IMR-90 (cell line): Measurements from ENCODE around the gene INAFM1. TPM values are rescaled to one million over a fixed set of nuclear protein-coding genes. Genes with fewer than 3 reads are reported as not detected.

Experiments
- ATAC-seq: fragments of 200-7000 bp; cut with Tn5 transposase; 2 replicates; pipeline ENCODE4 v1.9.1; 2020; ENCODE audit warnings: low read depth, mild to moderate bottlenecking, moderate library complexity
- BruUV-seq: library from RNA; stranded (reverse); fragments of 400-500 nt; replicated peaks from 2 replicates; lab custom pipeline; 2021; lab: Mats Ljungman, UMichigan
- CTCF ChIA-PET: fragments of 300-600 bp; formaldehyde crosslinking; extraction: SDS; loops from one replicate; lab custom pipeline; 2021; ENCODE audit warnings: antibody characterized with exemption; lab: Yijun Ruan, JAX
- POLR2A ChIA-PET: fragments of 300-600 bp; sonication (Branson Sonifier 250); formaldehyde crosslinking; loops from one replicate; lab custom pipeline; 2022; ENCODE audit warnings: antibody characterized with exemption; ENCODE audit not compliant: unreplicated experiment; lab: Charles Lee
- DNase-seq: peaks from one replicate; pipeline ENCODE4 v3.0.0; 2013
- H2AFZ ChIP-seq: replicated peaks from 2 replicates; pipeline ENCODE3; 2013; ENCODE audit warnings: low read length, mild to moderate bottlenecking; ENCODE audit not compliant: poor library complexity
- H2AK5ac ChIP-seq: 2 replicates; pipeline ENCODE4 v1.6.1; 2013; ENCODE audit warnings: low read depth, low read length, inconsistent platforms
- H2AK9ac ChIP-seq: replicated peaks from 2 replicates; pipeline ENCODE3; 2013; ENCODE audit warnings: mild to moderate bottlenecking, low read depth, low read length, moderate library complexity; ENCODE audit not compliant: poor library complexity
- H2BK120ac ChIP-seq: 2 replicates; pipeline ENCODE4 v1.6.1; 2013; ENCODE audit warnings: low read depth, low read length, inconsistent platforms
- H2BK15ac ChIP-seq: 3 replicates; pipeline ENCODE4 v1.6.1; 2013; ENCODE audit warnings: low read depth, low read length, inconsistent platforms
- H2BK20ac ChIP-seq: 2 replicates; pipeline ENCODE4 v1.6.1; 2013; ENCODE audit warnings: low read depth, mild to moderate bottlenecking, inconsistent platforms, low read length, moderate library complexity
- H2BK5ac ChIP-seq: 2 replicates; pipeline ENCODE4 v1.6.1; 2013; ENCODE audit warnings: mild to moderate bottlenecking, low read depth, low read length, inconsistent platforms; ENCODE audit not compliant: poor library complexity, severe bottlenecking
- H3K14ac ChIP-seq: replicated peaks from 2 replicates; pipeline ENCODE4 v1.6.1; 2013; ENCODE audit warnings: low read depth, low read length, inconsistent platforms
- H3K18ac ChIP-seq: 2 replicates; pipeline ENCODE4 v1.6.1; 2013; ENCODE audit warnings: low read depth, low read length, control low read depth
- H3K23ac ChIP-seq: 2 replicates; pipeline ENCODE4 v1.6.1; 2013; ENCODE audit warnings: low read depth, low read length, inconsistent platforms
- H3K27ac ChIP-seq: 2 replicates; pipeline ENCODE4 v1.5.1; 2013; ENCODE audit warnings: mild to moderate bottlenecking, control low read depth, low read length; ENCODE audit not compliant: insufficient read depth
- H3K27me3 ChIP-seq: 2 replicates; pipeline ENCODE4 v1.6.1; 2013; ENCODE audit warnings: low read length; ENCODE audit not compliant: control insufficient read depth, insufficient read depth
- H3K36me3 ChIP-seq: 2 replicates; pipeline ENCODE4 v1.6.1; 2013; ENCODE audit warnings: low read length, mixed read lengths; ENCODE audit not compliant: control insufficient read depth, insufficient read depth
- H3K4ac ChIP-seq: 2 replicates; pipeline ENCODE4 v1.6.1; 2013; ENCODE audit warnings: low read depth, low read length, inconsistent platforms
- H3K4me1 ChIP-seq: 2 replicates; pipeline ENCODE4 v1.6.1; 2013; ENCODE audit warnings: low read length, mixed read lengths; ENCODE audit not compliant: control insufficient read depth, insufficient read depth
- H3K4me2 ChIP-seq: 2 replicates; pipeline ENCODE4 v1.6.1; 2013; ENCODE audit warnings: low read depth, mild to moderate bottlenecking, control low read depth, low read length, moderate library complexity
- H3K4me3 ChIP-seq: 2 replicates; pipeline ENCODE4 v1.5.1; 2013; ENCODE audit warnings: low read depth, mild to moderate bottlenecking, control low read depth, low read length, moderate library complexity; ENCODE audit not compliant: insufficient read depth
- H3K56ac ChIP-seq: 2 replicates; pipeline ENCODE4 v1.6.1; 2013; ENCODE audit warnings: low read length, inconsistent platforms; ENCODE audit not compliant: insufficient read depth; ENCODE audit errors: extremely low read depth
- H3K79me1 ChIP-seq, 2 experiments: 2 replicates each; pipeline ENCODE4 v1.6.1; 2013; ENCODE audit warnings: low read length in 2 of 2, inconsistent platforms in 1 of 2, low read depth in 1 of 2
- H3K9ac ChIP-seq: 2 replicates; pipeline ENCODE4 v1.6.1; 2013; ENCODE audit warnings: low read depth, low read length, control low read depth
- H3K9me1 ChIP-seq: 2 replicates; pipeline ENCODE4 v1.6.1; 2013; ENCODE audit warnings: low read length, inconsistent platforms; ENCODE audit not compliant: insufficient read depth
- H3K9me3 ChIP-seq: 2 replicates; pipeline ENCODE4 v1.6.1; 2013; ENCODE audit warnings: low read length; ENCODE audit not compliant: control insufficient read depth, insufficient read depth
- H4K20me1 ChIP-seq: 2 replicates; pipeline ENCODE4 v1.6.1; 2013; ENCODE audit warnings: low read length, inconsistent platforms; ENCODE audit not compliant: insufficient read depth
- H4K5ac ChIP-seq: 2 replicates; pipeline ENCODE4 v1.6.1; 2013; ENCODE audit warnings: mild to moderate bottlenecking, low read depth, low read length, control low read depth
- H4K8ac ChIP-seq, 2 experiments: 2 replicates each; pipeline ENCODE4 v1.6.1; 2013; ENCODE audit warnings: low read depth in 2 of 2, low read length in 2 of 2, control low read depth in 1 of 2, inconsistent platforms in 1 of 2
- H4K91ac ChIP-seq: 2 replicates; pipeline ENCODE4 v1.6.1; 2013; ENCODE audit warnings: low read depth, low read length, inconsistent platforms; ENCODE audit not compliant: insufficient read depth
- CEBPB ChIP-seq: IDR thresholded peaks from 2 replicates; pipeline ENCODE4 v1.6.1; 2012; ENCODE audit warnings: low read depth, low read length, improper control_type of control experiment
- CHD1 ChIP-seq: IDR thresholded peaks from 2 replicates; pipeline ENCODE4 v1.6.1; 2012; ENCODE audit warnings: low read depth, low read length, improper control_type of control experiment
- CTCF ChIP-seq: conservative IDR thresholded peaks from 2 replicates; pipeline ENCODE4 v1.5.1; 2012; ENCODE audit warnings: mild to moderate bottlenecking, low read depth, low read length, improper control_type of control experiment
- FOS ChIP-seq: fragments of 150-350 bp; IDR thresholded peaks from 2 replicates; pipeline ENCODE4 v1.6.1; 2016; ENCODE audit warnings: low read depth, low read length
- MAZ ChIP-seq: IDR thresholded peaks from 2 replicates; pipeline ENCODE4 v1.6.1; 2012; ENCODE audit warnings: low read depth, mild to moderate bottlenecking, low read length, improper control_type of control experiment, moderate library complexity, borderline replicate concordance
- RCOR1 ChIP-seq: IDR thresholded peaks from 2 replicates; pipeline ENCODE4 v1.6.1; 2012; ENCODE audit warnings: mild to moderate bottlenecking, low read length, improper control_type of control experiment; ENCODE audit not compliant: insufficient replicate concordance
- SMC3 ChIP-seq: fragments of 150-350 bp; IDR thresholded peaks from 2 replicates; pipeline ENCODE4 v1.6.1; 2016; ENCODE audit warnings: low read depth, mild to moderate bottlenecking, antibody characterized with exemption, low read length, moderate library complexity
- USF2 ChIP-seq: fragments of 150-350 bp; IDR thresholded peaks from 2 replicates; pipeline ENCODE4 v1.6.1; 2017; ENCODE audit warnings: mild to moderate bottlenecking, antibody characterized with exemption, low read length, low read depth
- WGBS, 2 experiments: methylation state at CpG; one replicate each; pipeline versions ENCODE4 v1.1.5 to v1.1.7; 2013; ENCODE audit warnings: missing lambda C conversion rate in 2 of 2; ENCODE audit not compliant: insufficient read length in 1 of 2; ENCODE audit errors: extremely low coverage in 2 of 2; 5-methylcytosine and 5-hydroxymethylcytosine counted together
- dilution Hi-C: fragments of 300-500 bp; cut with HindIII; formaldehyde crosslinking; loops from one replicate; pipeline ENCODE4 v1.14.3; 2018; ENCODE audit warnings: low sequenced_read_pairs; ENCODE audit not compliant: unreplicated experiment
- in situ Hi-C: fragments of 300-500 bp; cut with MboI; formaldehyde crosslinking; loops from 3 replicates; pipeline ENCODE4 v1.14.3; 2019; ENCODE audit warnings: low sequenced_read_pairs, inconsistent platforms, mixed read lengths
- intact Hi-C: fragments of 100-400 bp; cut with micrococcal nuclease; formaldehyde crosslinking; loops from 2 replicates; pipeline ENCODE4 v1.10.0; 2022
- polyA plus RNA-seq, 3 experiments: library from polyadenylated mRNA; depleted of rRNA; stranded (reverse); fragments of >200 nt; gene quantifications; 2 replicates each; pipeline ENCODE4 v1.2.3, GENCODE V29; 2012; ENCODE audit warnings: low replicate concordance in 1 of 3
- total RNA-seq: library from RNA; depleted of rRNA; stranded (reverse); fragments of >200 nt; gene quantifications from 2 replicates; pipeline ENCODE4 v1.2.3, GENCODE V29; 2012

The INAFM1 gene
- total and polyA plus RNA-seq, 2 of the 4 experiments (the other 2 are of a cell fraction), result 0.36 to 7.8 TPM

- 100% methylated on average over 1 of the region's 6 CpGs; no CpG with 5 or more reads in 1 of the 2 experiments for WGBS, 2 experiments
- intact Hi-C loops, result no loop called here
- TF ChIP-seq SMC3 (no peak), CEBPB (no peak), MAZ (no peak), RCOR1 (no peak), CTCF (no peak), CHD1 (no peak), USF2 (no peak), FOS (no peak)
These were observed 29.3 kb downstream of the INAFM1 start for GRCh38 chr19:47303966-47304365.

More at GRCh38 chr19:47303966-47304365, 29.3 kb downstream of the INAFM1 start:
- H2AK9ac ChIP-seq, result no peak overlapping the region
- H2BK20ac ChIP-seq, result no peak overlapping the region
- no peaks in the 10 kb centered on the region for H3K9me1 ChIP-seq
- no peak overlapping the region for H2BK5ac ChIP-seq
- ChIA-PET POLR2A (no interaction called here), CTCF (no interaction called here)
- H3K9ac ChIP-seq, result no peak overlapping the region
- H4K8ac ChIP-seq, result no peak overlapping the region
- H4K91ac ChIP-seq, result no peak overlapping the region
- no peaks in the 10 kb centered on the region for H4K20me1 ChIP-seq
- H3K4ac ChIP-seq, result no peak overlapping the region
- in situ Hi-C loops (no loop called here), dilution Hi-C loops (no loop called here)
- H3K27ac ChIP-seq, result no peak overlapping the region
- H3K4me2 ChIP-seq, result no peak overlapping the region
- no peak overlapping the region for H2AFZ ChIP-seq
- no peaks in the 10 kb centered on the region for H3K4me1 ChIP-seq
- H3K9me3 ChIP-seq, result no peaks in the 10 kb centered on the region
- H3K27me3 ChIP-seq, result no peaks in the 10 kb centered on the region
- H3K18ac ChIP-seq, result no peak overlapping the region
- no peak for DNase-seq
- H3K14ac ChIP-seq, result no peak overlapping the region
- no peak overlapping the region for H2BK15ac ChIP-seq
- H2BK120ac ChIP-seq, result no peak overlapping the region
- H3K4me3 ChIP-seq, result no peak overlapping the region
- H3K56ac ChIP-seq, result no peak overlapping the region
- ATAC-seq, result no peak
- no peaks in the 10 kb centered on the region for H3K36me3 ChIP-seq
- no peaks in the 10 kb centered on the region for H3K79me1 ChIP-seq
- BruUV-seq, result no TSS peak
- H3K23ac ChIP-seq, result no peak overlapping the region
- H2AK5ac ChIP-seq, result no peak overlapping the region
- H4K5ac ChIP-seq, result no peak overlapping the region
